Measurements from ENCODE around the gene GGA2.

GGA2 gene

GRCh38 chr16:23500212-23500861, 10.0 kb downstream of the GGA2 start:
- Histone ChIP-seq H3K4me1 (ENCODE audit: control insufficient read depth, insufficient read depth, low read length) (peaks cover 5% of the 10 kb centered on the region), H3K27ac (ENCODE audit: extremely low read depth, low read depth, low read length) (no peak overlapping the region), H3K9me3 (ENCODE audit: control insufficient read depth, insufficient read depth, low read depth, low read length) (no peaks in the 10 kb centered on the region), H3K36me3 (ENCODE audit: control insufficient read depth in 2 of 2, insufficient read depth in 1 of 2, low read length in 2 of 2) (peaks cover 3 to 19% of the 10 kb centered on the region in 2 experiments; a peak in 2 of 3 replicates), H3K4me3 (ENCODE audit: low read depth, low read length) (no peak overlapping the region)
- no peak for TF ChIP-seq ZNF214 (tag by site-specific recombination; IDR thresholded peaks at IDR 0.05; ENCODE audit: borderline replicate concordance)
- no peak for TF ChIP-seq ZNF777 (tag by site-specific recombination; IDR thresholded peaks at IDR 0.05; ENCODE audit: borderline replicate concordance)
- peak; percentile 96 for TF ChIP-seq KLF1 (tag by site-specific recombination; IDR thresholded peaks at IDR 0.05)
- TF ChIP-seq ZNF600 (tag by site-specific recombination; IDR thresholded peaks at IDR 0.05), result 0 out of 2 replicates have a peak, but pooled peaks have one; percentile 19
- TF ChIP-seq ZNF311 (tag by site-specific recombination; IDR thresholded peaks at IDR 0.05; ENCODE audit: borderline replicate concordance), result no peak
- TF ChIP-seq ZNF433 (tag by site-specific recombination; IDR thresholded peaks at IDR 0.05; ENCODE audit: low read depth), result no peak
- TF ChIP-seq REST (tag by site-specific recombination; IDR thresholded peaks at IDR 0.05), result peak; percentile 49; the same call in 1 of the 2 replicates
- POLR2A ChIA-PET, result interaction anchor here (0.7 to 1.6 kb wide), 2 partner anchors 57 to 58 kb away, joined by 4 to 5 read pairs; partner anchors contain the start of genes EARS2 and UBFD1
- CTCF ChIA-PET, result no interaction called here

GRCh38 chr16:23499801-23500200, 10.5 kb downstream of the GGA2 start:
- no peaks in the 10 kb centered on the region for H3K9me3 ChIP-seq (ENCODE audit: control insufficient read depth, insufficient read depth, low read depth, low read length)
- peaks cover 6 to 24% of the 10 kb centered on the region in 2 experiments; a peak in 2 of 3 replicates for H3K36me3 ChIP-seq (ENCODE audit: control insufficient read depth in 2 of 2, insufficient read depth in 1 of 2, low read length in 2 of 2)
- no peak overlapping the region for H3K27ac ChIP-seq (ENCODE audit: extremely low read depth, low read depth, low read length)
- POLR2A ChIA-PET, result interaction anchor here (1.6 kb wide), 1 partner anchor 58 kb away, joined by 5 read pairs; the partner anchor contains the start of genes EARS2 and UBFD1
- no peak overlapping the region for H3K4me3 ChIP-seq (ENCODE audit: low read depth, low read length)
- TF ChIP-seq ZNF791 (tag by site-specific recombination; IDR thresholded peaks at IDR 0.05) (no peak), ZNF707 (tag by site-specific recombination; IDR thresholded peaks at IDR 0.05) (no peak), ZNF311 (tag by site-specific recombination; IDR thresholded peaks at IDR 0.05; ENCODE audit: borderline replicate concordance) (no peak), ZNF175 (tag by site-specific recombination; IDR thresholded peaks at IDR 0.05) (no peak), ZNF561 (tag by site-specific recombination; IDR thresholded peaks at IDR 0.05; ENCODE audit: borderline replicate concordance) (no peak), ZNF23 (tag by site-specific recombination; IDR thresholded peaks at IDR 0.05; ENCODE audit: borderline replicate concordance) (no peak)
- TF ChIP-seq, protein P1, sequence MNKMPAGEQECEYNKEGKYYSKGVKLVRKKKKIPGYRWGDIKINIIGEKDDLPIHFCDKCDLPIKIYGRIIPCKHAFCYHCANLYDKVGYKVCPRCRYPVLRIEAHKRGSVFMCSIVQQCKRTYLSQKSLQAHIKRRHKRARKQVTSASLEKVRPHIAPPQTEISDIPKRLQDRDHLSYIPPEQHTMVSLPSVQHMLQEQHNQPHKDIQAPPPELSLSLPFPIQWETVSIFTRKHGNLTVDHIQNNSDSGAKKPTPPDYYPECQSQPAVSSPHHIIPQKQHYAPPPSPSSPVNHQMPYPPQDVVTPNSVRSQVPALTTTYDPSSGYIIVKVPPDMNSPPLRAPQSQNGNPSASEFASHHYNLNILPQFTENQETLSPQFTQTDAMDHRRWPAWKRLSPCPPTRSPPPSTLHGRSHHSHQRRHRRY (tag by site-specific recombination; IDR thresholded peaks at IDR 0.05), result no peak
- TF ChIP-seq, protein P2, sequence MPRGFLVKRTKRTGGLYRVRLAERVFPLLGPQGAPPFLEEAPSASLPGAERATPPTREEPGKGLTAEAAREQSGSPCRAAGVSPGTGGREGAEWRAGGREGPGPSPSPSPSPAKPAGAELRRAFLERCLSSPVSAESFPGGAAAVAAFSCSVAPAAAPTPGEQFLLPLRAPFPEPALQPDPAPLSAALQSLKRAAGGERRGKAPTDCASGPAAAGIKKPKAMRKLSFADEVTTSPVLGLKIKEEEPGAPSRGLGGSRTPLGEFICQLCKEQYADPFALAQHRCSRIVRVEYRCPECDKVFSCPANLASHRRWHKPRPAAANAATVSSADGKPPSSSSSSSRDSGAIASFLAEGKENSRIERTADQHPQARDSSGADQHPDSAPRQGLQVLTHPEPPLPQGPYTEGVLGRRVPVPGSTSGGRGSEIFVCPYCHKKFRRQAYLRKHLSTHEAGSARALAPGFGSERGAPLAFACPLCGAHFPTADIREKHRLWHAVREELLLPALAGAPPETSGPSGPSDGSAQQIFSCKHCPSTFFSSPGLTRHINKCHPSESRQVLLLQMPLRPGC (tag by site-specific recombination; IDR thresholded peaks at IDR 0.05), result no peak
- H3K4me1 ChIP-seq (ENCODE audit: control insufficient read depth, insufficient read depth, low read length), result peaks cover 5% of the 10 kb centered on the region
- CTCF ChIA-PET, result no interaction called here

Measured in HEK293 (cell line).